ENCODE data around the gene DSE.

Gene DSE

DNA sequence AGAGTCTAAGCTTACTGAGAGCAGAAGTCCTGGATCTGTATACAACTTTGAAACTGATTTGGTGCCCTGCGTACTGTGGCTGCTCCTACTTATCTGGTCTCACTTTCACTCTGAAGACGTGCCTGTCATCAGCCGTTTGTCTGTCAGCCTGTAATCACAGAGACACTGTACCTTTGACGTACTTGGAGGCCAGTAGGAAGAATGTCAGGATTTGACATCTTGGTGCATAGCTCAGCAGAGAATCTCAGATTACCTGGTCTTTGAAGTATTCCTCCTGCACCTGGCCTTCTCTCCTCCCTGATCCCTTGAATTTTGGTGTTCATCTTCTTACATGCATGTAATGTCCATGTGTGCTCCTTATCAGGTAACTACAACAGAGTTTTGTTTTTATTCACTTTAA is 37.7 kb downstream of the DSE start:
- TF ChIP-seq, protein P1, sequence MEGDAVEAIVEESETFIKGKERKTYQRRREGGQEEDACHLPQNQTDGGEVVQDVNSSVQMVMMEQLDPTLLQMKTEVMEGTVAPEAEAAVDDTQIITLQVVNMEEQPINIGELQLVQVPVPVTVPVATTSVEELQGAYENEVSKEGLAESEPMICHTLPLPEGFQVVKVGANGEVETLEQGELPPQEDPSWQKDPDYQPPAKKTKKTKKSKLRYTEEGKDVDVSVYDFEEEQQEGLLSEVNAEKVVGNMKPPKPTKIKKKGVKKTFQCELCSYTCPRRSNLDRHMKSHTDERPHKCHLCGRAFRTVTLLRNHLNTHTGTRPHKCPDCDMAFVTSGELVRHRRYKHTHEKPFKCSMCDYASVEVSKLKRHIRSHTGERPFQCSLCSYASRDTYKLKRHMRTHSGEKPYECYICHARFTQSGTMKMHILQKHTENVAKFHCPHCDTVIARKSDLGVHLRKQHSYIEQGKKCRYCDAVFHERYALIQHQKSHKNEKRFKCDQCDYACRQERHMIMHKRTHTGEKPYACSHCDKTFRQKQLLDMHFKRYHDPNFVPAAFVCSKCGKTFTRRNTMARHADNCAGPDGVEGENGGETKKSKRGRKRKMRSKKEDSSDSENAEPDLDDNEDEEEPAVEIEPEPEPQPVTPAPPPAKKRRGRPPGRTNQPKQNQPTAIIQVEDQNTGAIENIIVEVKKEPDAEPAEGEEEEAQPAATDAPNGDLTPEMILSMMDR (IDR thresholded peaks at IDR 0.05; ENCODE audit: low read depth, low read length, missing control alignments), result no peak
- H3K4me3 ChIP-seq (ENCODE audit: low read depth, low read length), result peak overlapping the region; percentile 55
- no peak for DNase-seq (ENCODE audit: low read depth)

DNA sequence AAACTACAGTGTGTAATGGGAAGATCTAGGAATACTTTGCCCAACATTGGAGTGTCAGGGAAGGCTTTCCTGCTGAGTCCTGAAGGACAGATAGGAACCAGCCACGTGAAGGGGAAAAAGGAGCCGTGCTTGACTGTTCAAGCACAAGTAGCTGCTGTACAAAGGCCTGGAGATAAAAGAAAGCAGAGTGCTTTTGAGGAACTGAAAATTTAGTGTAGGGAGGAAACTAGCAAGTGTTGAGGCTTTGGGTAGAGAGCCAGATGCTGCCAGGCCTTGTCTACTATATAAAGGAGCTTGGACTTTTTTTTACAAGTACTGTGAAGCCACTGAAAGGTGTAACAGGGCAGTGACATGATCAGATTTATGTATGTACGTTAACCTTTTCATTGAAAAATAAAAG is 39.0 kb downstream of the DSE start:
- H3K4me3 ChIP-seq (ENCODE audit: low read depth, low read length), result peak overlapping the region; percentile 29
- TF ChIP-seq, protein P1 (IDR thresholded peaks at IDR 0.05; ENCODE audit: low read depth, low read length, missing control alignments), result no peak
- peak; percentile 88 for DNase-seq (ENCODE audit: low read depth)

DNA sequence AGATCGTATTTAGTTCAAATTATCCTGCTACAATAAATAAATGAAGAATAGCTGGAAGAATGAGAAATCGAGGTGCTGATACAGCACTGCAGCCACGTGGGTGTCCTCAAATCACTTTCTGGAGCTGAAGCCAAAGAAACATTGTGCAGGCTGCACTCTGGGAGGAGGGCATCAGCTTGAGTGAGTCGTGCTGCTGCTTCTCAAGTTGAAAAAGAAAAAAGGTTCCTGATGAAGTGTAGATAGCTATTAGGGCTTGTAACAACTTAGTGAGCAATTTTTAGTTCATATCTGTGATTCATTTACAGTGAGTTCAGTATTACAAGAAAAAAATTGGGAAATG is 40.5 kb downstream of the DSE start:
- TF ChIP-seq, protein P1 (IDR thresholded peaks at IDR 0.05; ENCODE audit: low read depth, low read length, missing control alignments), result no peak
- H3K4me3 ChIP-seq (ENCODE audit: low read depth, low read length), result no peak overlapping the region
- DNase-seq (ENCODE audit: low read depth), result no peak

DNA sequence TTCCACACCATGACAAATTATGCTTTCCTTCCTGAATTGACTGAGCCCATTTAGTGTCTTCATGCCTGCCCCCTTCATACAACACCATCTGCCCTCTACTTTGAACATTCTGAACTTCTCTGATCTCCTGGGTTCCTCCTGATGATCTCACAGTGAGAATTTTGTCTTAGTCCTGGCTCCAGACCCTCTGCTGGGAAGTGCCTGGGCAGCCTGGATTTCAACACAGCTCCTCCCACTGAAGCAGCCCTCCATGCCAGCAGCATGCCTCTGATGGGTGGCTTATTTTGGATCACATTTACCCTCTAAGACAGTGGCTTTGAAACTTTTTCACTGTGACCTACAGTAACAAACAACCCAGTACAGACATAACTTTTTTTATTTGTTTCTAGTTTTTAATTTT is 41.5 kb downstream of the DSE start:
- TF ChIP-seq, protein P1 (IDR thresholded peaks at IDR 0.05; ENCODE audit: low read depth, low read length, missing control alignments), result no peak
- H3K4me3 ChIP-seq (ENCODE audit: low read depth, low read length), result no peak overlapping the region
- no peak for DNase-seq (ENCODE audit: low read depth)

DNA sequence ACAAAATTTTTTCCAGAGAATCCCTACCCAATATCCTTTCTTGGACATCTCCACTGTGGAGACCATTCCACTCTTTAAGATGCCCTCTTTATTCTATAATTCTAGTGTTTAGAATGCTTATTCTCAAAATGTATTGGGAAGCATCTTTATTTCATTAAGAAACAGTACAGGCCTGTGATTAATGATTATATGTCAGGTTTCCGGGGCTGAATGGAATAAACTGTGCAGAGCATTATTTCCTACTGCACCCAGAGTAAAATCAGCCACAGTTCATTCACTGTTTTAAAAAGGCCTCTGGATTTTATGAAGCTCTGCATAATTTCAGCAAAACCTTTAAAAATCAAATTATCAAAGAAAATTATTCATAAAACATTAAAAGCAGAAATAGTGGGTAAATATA is 42.6 kb downstream of the DSE start:
- TF ChIP-seq, protein P1 (IDR thresholded peaks at IDR 0.05; ENCODE audit: low read depth, low read length, missing control alignments), result no peak
- H3K4me3 ChIP-seq (ENCODE audit: low read depth, low read length), result no peak overlapping the region
- DNase-seq (ENCODE audit: low read depth), result no peak

DNA sequence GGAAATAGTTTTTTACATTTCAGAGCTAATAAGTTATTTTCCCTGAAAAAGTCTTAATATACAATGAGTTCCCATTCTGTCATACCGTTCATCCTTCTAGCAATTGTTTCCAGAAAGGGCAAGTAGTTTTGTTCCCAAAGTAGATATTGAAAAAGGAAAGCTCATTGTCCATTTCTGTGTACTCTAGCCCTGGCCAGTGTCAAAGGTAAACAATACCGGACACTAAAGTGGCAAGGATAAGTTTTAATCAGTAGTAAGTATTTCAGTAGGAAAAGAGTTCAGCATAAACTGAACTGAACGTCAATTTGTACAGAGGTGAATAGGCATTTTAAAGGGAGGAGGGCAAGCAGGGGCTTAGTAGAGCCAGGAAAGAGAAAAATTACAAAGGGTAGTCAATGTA is 46.9 kb downstream of the DSE start:
- TF ChIP-seq, protein P1 (IDR thresholded peaks at IDR 0.05; ENCODE audit: low read depth, low read length, missing control alignments), result no peak
- no peak for DNase-seq (ENCODE audit: low read depth)
- H3K4me3 ChIP-seq (ENCODE audit: low read depth, low read length), result no peak overlapping the region

DNA sequence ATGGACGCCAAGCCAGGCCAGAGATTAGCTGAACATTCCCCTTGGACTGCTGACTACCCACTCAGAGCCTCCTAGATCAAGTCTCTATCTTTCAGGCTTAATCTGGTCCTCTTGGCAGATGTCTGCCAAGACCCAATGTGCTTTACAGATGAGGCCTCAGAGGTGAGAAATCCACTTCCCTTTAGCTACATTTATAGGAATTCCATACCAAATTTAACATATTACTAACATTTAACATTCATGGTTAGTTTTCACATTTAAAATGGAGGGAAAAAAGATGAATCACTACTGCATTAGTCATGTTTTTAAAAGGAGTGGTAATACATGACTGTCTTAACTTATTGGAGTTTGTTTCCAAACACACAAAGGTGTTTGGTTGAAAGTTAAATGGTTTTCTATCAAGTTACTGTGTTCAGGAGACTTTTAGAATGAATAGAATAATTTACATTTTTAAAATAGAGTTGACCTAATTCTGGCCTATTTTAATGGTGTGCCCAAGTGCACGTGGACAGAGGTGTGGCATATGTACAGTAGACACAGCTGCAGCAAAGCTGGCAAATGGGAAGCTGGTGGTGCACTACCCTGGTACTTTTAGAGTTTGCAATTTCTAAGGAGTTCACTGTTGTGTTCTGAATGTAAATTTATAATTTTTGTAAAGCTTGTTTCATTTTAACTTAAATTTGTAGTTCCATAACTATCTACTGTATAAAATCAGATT is 48.5 kb downstream of the DSE start:
- H3K4me3 ChIP-seq (ENCODE audit: low read depth, low read length), result no peak overlapping the region
- TF ChIP-seq, protein P1 (IDR thresholded peaks at IDR 0.05; ENCODE audit: low read depth, low read length, missing control alignments), result no peak
- no peak for DNase-seq (ENCODE audit: low read depth)
